Mammary epithelial cell (primary cell): ENCODE results near the gene HOXB7.

Experiments
- EZH2 ChIP-seq: IDR thresholded peaks from 2 replicates; pipeline ENCODE4 v1.6.1; 2012; ENCODE audit warnings: low read length, inconsistent platforms, borderline replicate concordance
- TF ChIP-seq, protein P1 (sequence below), 2 donors: IDR thresholded peaks in 1 of 2; conservative IDR thresholded peaks in 1 of 2; 2 replicates each; pipeline ENCODE4 v1.5.1; 2011 to 2012; ENCODE audit warnings: inconsistent platforms in 2 of 2, low read length in 2 of 2, mild to moderate bottlenecking in 2 of 2, control low read depth in 1 of 2, low read depth in 1 of 2; ENCODE audit not compliant: insufficient read depth in 1 of 2; ENCODE audit errors: extremely low read depth in 1 of 2

DNA sequence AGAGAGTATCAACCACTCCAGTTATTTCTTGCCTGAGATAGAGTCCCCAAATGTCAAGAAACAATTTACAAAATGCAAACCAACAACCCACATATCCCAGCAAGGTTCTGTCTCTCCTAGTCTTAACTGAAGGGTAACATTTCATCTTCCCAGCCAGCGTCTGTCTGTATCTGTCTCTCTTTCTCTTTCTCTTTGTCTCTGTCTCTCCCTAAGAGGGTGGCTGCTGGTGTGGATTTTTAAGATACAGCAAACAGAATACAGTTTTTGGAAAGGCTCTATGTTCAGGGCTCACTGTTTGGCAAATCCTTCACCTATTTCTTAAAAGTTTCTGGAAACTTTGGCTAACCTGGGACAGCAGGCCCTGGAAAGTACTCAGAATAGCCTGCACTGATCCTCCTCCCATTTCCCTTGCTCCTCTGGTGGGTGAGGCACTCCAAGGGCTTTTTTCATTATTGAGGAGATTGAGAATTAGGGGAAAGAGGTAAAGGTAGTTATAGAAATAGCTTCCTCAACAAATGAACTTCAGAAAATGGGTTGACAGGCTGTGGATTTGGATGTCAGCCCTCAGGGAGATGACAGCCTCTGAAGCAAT, 38.9 kb downstream of the HOXB7 start:
- TF ChIP-seq, protein P1, sequence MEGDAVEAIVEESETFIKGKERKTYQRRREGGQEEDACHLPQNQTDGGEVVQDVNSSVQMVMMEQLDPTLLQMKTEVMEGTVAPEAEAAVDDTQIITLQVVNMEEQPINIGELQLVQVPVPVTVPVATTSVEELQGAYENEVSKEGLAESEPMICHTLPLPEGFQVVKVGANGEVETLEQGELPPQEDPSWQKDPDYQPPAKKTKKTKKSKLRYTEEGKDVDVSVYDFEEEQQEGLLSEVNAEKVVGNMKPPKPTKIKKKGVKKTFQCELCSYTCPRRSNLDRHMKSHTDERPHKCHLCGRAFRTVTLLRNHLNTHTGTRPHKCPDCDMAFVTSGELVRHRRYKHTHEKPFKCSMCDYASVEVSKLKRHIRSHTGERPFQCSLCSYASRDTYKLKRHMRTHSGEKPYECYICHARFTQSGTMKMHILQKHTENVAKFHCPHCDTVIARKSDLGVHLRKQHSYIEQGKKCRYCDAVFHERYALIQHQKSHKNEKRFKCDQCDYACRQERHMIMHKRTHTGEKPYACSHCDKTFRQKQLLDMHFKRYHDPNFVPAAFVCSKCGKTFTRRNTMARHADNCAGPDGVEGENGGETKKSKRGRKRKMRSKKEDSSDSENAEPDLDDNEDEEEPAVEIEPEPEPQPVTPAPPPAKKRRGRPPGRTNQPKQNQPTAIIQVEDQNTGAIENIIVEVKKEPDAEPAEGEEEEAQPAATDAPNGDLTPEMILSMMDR (conservative IDR thresholded peaks at IDR 0.05 in 1 of 2, IDR thresholded peaks at IDR 0.05 in 1 of 2; ENCODE audit: extremely low read depth in 1 of 2, insufficient read depth in 1 of 2, low read depth in 1 of 2, low read length in 2 of 2), result no peak
- TF ChIP-seq EZH2, result no peak
